Cardiac septum (tissue), 1 donor: ENCODE data around the gene FBXO3. TPM values are rescaled to one million over a fixed set of nuclear protein-coding genes. Genes with fewer than 3 reads are reported as not detected.
"Not testable (repeated sequence)": the region's sequence is repeated elsewhere in the genome, so short reads cannot be mapped to it uniquely, and the experiment has no call there.

Source experiments
- DNase-seq: peaks from one replicate; pipeline ENCODE4 v3.0.0-alpha.2; 2020; ENCODE audit warnings: low spot score
- intact Hi-C: fragments of 100-400 bp; cut with DNase I; formaldehyde crosslinking; loops from one replicate; pipeline ENCODE4 v1.14.0; 2022
- total RNA-seq: library from RNA; stranded (reverse); fragmentation: NEBNext Ultra II Directional; extraction: Animal tissue kit (Norgen Biotek cat#: 25700); gene quantifications from one replicate; pipeline ENCODE4 v1.2.1, GENCODE V29; 2021
- donor health status: DM: no; HTN: no; CAD: no.

FBXO3 gene
- total RNA-seq, 1 donor from 2014 or later: 46.1 TPM

DNA sequence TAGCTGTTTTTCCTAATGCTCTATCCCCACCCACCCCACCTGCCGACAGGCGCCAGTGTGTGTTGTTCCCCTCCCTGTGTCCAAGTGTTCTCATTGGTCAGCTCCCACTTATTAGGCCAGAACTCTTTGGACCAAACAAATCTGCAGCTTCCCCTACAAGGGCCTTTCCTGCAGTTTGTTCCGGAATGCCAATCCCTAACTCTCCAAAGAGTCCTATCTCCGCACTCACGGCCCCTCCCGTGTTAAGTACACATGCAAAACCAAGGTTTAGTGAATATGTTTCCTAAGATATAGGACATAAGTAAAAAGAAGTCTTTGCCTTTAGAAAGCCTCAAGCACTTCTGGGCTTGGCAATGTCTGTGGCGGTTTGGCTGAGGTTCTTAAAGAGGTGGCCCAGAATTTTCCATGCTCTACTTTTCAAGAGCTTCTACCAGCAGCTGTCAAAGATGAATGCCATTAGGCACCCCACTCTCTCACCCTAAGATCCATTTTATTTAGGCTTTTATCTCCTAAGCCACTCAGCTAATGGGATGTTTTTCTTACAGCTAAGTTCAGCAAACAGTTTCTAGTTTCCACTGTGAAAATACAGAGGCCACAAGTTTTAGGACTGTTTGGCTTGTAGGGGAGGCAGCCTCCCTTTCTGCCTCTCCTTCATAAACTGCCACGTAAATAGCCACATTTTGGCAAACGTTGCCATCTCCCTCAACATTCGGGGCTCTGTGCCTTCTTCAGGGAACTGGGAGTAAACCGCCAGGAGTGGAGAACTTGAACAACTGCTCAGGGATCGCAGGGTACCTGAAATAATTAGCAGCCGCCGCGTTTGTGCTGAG is 39.7 kb downstream of the FBXO3 start:
- intact Hi-C loops: loop anchor here (2.0 to 5.0 kb wide), 4 partner anchors 34 to 477 kb away; partner anchors contain the start of genes C11orf91 and HIPK3
- DNase-seq: no peak

DNA sequence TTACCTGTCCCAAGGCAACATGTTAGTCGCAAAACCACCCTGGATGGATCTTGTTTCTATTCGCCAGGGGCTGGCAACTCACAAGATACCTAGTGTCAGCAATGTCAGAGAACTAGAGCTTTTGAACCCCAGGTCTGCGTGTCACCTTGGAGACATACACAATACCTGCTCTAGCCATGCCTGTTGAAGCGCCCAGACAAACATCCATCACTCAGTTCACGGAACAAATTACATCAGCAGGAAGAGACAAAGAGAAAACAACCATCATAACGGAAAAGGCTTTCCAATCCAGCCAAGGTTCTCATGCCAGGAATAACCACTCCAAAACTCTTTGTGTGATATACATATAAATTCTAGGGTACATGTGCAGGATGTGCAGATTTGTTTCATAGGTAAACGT is 40.3 kb downstream of the FBXO3 start:
- DNase-seq: no peak
- intact Hi-C loops: loop anchor here (2.0 kb wide), 2 partner anchors 33 to 43 kb away; partner anchors contain the start of gene C11orf91

DNA sequence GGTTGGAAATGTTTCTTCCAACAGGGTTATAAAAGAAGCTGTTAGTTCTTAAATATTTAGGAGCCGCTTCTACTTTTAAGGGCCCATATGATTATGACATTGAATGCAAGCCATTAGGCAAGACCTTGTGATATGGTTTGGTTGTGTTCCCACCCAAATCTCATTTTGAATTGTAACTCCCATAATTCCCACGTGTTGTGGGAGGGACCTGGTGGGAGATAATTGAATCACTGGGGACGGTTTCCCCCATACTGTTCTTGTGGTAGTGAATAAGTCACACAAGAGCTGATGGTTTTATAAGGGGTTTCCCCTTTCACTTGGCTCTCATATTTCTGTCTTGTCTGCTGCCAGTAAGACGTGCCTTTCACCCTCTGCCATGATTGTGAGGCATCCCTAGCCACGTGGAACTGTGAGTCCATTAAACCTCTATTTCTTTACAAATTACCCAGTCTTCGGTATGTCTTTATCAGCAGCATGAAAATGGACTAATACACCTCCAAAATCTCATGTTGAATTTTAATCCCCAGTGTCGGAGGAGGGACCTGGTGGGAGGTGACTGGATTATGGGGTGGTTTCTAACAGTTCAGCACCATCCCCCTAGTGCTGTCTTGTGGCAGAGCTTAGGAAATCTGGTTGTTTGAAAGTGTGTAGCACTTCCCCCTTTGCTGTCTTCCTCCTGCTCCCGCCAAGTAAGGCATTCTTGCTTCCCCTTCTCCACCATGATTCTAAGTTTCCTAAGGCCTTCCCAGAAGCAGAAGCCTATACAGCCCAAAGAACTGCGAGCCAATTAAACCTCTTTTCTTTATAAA is 42.4 kb downstream of the FBXO3 start:
- intact Hi-C loops: no loop called here
- no peak for DNase-seq

DNA sequence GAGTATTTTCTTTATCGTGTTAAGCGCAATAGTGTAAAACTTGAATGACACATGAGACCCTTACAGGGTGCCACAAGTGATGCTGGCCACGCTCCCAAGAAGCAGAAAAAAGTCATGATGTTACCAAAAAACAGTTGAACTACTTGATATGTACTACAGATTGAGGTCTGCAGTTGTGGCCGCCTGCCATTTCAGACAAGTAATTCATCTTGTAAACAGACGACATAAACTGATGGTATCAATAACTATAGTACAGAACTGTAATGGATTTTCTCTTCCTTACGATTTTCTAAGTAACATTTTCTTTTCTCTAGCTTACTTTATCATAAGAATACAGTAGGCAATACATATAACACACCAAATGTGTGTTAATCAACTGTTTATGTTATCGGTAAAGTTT is 43.6 kb downstream of the FBXO3 start:
- intact Hi-C loops: no loop called here
- DNase-seq: no peak

DNA sequence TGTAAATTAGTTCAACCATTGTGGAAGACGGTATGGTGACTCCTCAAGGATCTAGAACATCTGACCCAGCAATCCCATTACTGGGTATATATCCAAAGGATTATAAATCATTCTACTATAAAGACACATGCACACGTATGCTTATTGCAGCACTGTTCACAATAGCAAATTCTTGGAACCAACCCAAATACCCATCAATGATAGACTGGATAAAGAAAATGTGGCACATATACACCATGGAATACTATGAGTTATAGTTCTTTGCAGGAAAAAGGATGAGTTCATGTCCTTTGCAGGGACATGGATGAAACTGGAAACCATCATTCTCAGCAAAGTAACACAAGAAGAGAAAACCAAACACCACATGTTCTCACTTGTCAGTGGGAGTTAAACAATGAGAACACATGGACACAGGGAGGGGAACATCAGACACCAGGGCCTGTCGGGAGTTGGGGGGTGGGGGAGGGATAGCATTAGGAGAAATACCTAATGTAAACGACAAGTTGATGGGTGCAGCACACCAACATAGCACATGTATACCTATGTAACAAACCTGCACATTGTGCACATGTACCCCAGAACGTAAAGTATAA is 45.2 kb downstream of the FBXO3 start:
- DNase-seq, intact Hi-C loops: not testable (repeated sequence)

DNA sequence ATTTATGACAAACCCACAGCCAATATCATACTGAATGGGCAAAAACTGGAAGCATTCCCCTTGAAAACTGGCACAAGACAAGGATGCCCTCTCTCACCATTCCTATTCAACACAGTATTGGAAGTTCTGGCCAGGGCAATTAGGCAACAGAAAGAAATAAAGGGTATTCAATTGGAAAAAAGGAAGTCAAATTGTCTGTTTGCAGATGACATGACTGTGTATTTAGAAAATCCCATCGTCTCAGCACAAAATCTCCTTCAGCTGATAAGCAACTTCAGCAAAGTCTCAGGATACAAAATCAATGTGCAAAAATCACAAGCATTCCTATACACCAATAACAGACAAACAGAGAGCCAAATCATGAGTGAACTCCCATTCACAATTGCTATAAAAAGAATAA is 46.8 kb downstream of the FBXO3 start:
- intact Hi-C loops, DNase-seq: not testable (repeated sequence)

DNA sequence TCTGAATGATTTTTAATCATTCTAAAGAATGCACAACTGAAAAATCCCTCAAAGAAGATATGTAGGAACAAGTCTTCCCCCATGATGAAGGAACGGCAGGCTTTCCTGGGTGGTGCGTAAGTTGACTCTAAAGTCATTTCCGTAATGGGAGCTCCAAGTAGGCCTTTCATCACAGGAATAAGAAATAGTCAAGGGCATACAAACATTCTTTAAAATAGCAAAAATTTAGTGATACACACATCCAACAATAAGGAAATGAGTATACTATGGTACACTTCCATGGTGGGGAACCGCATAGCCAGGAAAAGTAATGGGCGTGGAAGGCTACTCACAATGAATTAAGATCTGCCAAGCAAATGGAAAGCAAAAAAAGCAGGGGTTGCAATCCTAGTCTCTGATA is 48.8 kb downstream of the FBXO3 start:
- DNase-seq: no peak
- intact Hi-C loops: no loop called here

DNA sequence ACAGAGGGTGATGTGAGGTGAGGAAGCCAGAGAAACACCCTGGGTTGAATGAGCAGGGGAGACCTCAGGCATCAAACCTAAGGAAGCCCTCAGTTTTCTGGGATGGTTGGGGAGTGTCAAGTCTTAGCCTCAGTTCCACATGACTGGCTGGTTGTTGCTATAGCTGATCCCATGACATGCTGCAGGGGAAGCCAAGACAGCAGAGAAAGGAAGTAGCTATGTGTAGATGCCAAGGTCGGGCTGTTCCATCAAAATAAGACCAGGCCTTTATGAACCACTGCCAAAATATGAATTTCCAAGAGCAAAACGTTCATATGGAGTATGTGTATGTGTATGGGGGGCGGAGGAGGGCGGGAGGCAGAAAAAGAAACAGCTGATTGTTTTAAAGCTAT is 49.7 kb downstream of the FBXO3 start:
- intact Hi-C loops: no loop called here
- DNase-seq: no peak

DNA sequence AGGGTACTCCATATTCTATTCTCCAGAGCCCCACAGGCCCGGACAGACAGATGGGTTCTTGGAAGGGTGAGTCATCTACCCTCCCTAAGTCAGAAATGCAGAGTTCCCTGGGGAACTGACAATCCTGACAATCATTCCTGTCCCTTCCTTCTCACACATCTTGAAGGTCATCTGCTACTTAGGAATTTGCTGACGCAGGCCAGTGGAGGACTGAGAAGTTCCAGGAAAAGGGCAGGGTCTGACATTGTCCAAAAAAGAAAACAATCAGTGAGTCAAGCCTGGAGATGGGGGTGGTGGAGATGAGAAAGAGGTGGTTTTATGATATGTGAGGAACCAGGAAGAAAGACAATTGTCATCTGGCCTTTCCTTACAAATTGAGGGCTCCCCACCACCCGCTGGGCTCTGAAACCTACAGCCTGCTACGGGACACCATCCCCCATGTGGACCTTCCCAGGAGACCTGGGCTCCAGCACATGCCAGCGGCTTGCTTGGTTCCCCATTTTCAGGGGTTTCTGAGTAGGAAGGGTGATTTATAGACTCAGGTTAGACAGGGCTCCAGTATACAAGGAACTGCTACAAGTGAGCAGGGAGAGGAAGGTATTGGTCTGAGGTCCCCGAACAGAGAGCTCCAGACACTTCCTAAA is 51.0 kb downstream of the FBXO3 start:
- no peak for DNase-seq
- intact Hi-C loops: loop anchor here (1.0 kb wide), 2 partner anchors 21 to 33 kb away; no protein-coding TSS in a partner anchor

DNA sequence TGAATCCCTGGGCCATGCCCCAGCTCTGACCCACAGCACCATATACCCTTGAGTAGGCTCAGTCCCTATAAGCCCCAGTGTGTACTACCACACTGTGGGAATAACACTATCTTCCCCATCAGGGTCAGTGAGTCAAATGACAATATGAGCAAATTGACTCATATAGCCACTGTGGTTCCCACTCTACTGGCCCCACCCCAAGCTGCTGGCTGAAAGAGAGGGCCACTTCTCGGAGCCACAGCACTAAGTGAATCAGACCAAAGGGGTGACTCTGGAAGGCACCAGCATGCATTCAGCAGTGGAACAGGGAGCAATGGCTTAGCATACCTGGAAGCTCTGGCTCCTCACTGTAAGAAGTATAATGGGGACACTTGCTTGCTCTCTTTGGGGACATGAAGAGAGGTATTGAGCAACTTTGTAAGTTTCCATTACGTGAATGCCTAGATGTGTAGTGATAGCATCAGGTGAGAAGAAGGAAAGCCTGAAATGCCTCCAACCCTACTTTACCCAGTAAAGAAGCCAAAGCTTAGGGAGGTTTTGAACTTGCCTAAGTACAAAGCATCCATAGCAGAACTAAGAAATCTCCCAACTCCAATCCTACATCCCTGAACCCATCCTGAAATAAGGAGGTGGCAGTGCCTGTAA is 51.6 kb downstream of the FBXO3 start:
- DNase-seq: no peak

DNA sequence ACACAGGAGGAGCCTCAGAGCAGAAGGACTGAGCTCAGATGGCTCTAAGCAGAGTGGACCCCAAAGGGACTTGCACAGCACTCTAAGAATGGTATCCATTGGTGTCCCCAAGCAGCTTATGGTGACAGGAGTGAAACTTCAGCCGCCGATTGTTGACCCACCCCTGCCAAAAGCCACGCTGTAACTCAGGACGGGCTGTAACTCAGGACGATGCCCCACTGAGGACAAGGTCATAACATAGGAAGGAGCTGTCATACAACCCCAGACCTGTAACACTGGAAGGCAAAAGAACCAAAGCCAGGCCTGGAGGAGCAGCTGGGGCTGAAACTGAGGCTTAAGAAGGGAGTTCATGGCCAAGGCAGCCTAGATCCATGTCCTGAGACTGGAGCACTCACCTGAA is 52.3 kb downstream of the FBXO3 start:
- no peak for DNase-seq
- intact Hi-C loops: no loop called here

More for the DNA sequence above, 51.6 kb downstream of the FBXO3 start:
- intact Hi-C loops: loop anchor here (1.0 kb wide), 2 partner anchors 20 to 32 kb away; no protein-coding TSS in a partner anchor

DNA sequence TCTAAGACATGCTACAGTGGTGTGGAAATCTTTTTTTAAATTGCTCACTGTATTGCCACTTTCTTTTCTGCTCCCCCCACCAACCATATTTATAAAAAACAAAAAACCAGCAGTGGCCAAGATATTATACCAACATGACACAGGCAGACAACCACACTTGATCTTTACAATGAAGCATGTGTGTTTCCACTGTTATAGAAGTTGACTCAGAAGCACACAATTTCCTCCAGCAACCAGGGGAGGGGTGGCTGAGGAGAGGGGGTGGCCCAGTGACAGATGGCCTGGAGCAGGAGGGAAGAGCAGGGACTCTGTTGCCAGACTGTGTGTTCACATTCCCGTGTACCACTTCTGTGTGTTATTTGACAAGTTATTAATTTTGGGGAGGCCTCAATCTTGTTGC is 52.9 kb downstream of the FBXO3 start:
- intact Hi-C loops: no loop called here
- DNase-seq: no peak

DNA sequence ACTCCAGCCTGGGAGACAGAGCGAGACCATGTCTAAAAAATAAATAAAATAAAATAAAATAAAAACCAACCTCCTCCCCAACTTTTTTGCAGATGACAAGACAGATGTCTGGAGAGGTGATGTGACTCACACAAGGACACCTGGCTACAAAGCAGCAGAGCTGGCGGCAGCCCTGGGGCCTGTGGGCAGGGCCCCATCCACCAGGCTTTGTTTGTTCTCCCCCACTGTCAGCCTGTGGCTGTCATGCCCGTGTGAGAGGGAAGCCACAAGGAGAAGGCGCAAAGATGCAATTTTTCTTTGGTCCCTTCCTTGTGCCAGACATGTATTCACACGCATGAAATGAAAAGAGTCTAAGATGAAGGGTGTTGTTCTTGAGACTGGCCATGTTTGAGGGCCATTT is 54.7 kb downstream of the FBXO3 start:
- intact Hi-C loops: no loop called here
- DNase-seq: no peak

DNA sequence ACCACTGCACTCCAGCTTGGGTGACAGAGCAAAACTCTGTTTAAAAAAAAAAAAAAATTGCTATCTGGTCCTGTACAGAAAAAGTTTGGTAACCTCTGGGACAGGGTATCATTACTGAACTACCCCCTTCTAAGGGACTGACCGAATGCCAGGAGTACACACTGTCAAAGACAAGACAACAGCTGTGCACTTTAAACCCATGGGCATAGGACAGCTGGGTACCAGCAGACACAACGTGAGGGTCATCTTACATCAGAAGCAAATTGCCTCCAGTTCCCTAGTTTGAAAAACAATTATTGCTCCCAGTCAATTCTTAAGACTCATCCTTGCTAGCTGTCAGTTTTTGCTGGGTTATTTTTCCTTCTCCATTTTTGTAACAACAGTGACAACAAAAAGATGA is 55.9 kb downstream of the FBXO3 start:
- DNase-seq: no peak
- intact Hi-C loops: no loop called here

DNA sequence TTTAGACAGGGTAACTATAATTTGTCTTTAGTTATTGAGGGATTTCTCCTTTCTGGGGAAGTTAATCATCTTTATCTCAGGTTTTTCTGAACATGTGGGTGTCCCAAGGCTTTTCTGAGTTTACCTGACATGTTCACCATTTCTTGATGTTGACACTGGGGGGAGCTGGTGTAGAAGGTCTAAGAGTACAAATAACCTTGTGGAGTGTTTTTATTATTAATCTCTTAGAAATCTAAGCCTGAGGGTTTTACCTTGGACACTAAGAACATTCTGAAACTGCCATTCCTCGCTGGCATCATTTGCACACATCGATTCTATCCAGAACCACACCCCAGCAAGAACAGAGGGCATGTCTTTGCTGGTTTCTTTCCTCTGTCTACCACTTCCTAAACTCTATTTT is 58.1 kb downstream of the FBXO3 start:
- DNase-seq: no peak
- intact Hi-C loops: no loop called here

DNA sequence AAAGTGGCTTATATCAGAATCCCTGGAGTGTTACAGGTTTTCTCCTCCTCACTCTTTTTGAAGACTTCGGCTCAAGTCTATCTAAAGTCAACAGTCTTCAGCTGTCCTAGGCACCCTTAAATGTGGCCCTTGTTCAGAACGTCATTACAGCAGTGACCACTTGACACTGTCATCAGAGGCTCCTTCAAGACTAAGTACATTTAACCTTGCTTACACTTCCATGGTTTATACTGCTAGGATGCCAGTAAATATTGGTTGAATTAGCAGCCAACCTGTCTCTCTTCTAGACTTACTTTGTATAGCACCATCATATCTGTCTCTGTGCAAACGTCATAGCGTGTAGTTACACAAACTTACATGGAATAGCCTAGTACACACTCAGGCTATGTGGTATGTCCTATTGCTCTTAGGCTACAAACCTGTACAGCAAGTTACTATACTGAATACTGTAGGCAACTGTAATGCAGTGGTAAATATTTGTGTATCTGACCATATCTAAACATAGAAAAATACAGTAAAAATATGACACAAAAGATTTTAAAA is 60.4 kb downstream of the FBXO3 start:
- intact Hi-C loops: no loop called here
- no peak for DNase-seq

DNA sequence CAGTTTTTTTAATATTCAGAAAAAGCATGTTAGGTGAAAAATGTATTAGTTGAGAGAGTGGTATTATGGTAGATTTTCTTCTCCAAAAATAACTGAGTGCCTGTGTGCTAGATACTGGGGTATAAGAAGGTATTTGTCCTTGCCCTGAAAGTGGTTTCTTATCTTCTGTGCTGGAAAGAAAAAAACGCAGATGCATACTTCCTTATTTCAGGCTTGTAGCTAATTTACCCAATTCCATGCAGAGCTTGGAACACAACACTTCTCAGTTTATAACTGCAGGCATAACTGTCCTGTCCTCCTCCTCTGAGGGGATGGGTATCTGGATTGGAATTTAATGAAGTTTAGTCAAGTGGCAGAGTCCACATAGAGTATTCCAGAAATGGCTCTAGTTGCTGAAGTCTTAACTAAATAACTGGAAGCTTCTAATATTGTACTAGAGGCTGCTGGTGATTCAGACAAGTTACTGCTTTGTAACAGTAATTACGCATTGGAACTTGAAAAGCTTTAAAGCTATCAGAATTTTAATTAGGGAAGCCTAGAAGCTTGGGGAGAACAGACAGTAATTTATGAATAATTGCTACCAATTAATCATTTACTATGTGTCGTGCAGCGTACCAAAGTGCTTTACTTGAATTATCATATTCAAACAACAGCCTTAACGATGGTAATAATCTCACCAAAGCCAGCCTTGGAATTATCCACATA is 61.0 kb downstream of the FBXO3 start:
- DNase-seq: no peak
- intact Hi-C loops: no loop called here

DNA sequence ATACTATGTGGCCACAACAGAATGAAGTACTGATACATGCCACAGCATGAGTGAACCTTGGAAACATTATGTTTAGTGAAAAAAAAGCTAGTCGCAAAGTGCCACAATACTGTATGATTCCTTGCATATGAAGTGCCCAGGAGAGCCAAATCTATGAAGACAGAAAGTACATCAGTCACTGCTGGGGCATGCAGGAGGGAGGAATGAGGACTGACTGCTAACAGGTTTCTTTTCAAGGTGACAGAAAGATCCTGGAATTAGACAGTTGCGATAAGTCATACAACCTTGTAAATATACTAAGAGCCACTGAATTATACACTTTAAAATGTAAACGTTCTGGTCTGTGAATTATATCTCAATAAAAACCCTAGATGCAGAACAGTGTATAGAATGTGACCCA is 61.9 kb downstream of the FBXO3 start:
- intact Hi-C loops: no loop called here
- no peak for DNase-seq
